Liver (tissue), 9 donors: ENCODE measurements around the gene PARD3B. TPM values are rescaled to one million over a fixed set of nuclear protein-coding genes. Genes with fewer than 3 reads are reported as not detected.

ENCODE experiments used
- DNase-seq: peaks from one replicate; pipeline ENCODE4 v3.0.0-alpha.2; 2017; ENCODE audit warnings: low spot score
- H3K27ac ChIP-seq, 2 donors: one replicate each; pipeline ENCODE4 v1.7.0; 2013; ENCODE audit warnings: inconsistent platforms in 2 of 2, low read length in 2 of 2, control low read depth in 1 of 2, low read depth in 1 of 2, mild to moderate bottlenecking in 1 of 2
- H3K27me3 ChIP-seq, 4 donors: one replicate each; pipeline versions ENCODE4 v1.6.1 to v1.7.0; 2013; ENCODE audit warnings: low read length in 3 of 4, inconsistent platforms in 1 of 4, mild to moderate bottlenecking in 1 of 4, moderate library complexity in 1 of 4; ENCODE audit not compliant: control insufficient read depth in 4 of 4, insufficient read depth in 4 of 4
- H3K36me3 ChIP-seq, 4 donors: one replicate each; pipeline versions ENCODE4 v1.6.1 to v1.7.0; 2013; ENCODE audit warnings: low read length in 3 of 4, mild to moderate bottlenecking in 3 of 4, low read depth in 1 of 4, moderate library complexity in 1 of 4; ENCODE audit not compliant: control insufficient read depth in 4 of 4, insufficient read depth in 3 of 4
- H3K4me1 ChIP-seq, 4 donors: one replicate each; pipeline versions ENCODE4 v1.6.1 to v1.7.0; 2013; ENCODE audit warnings: low read length in 3 of 4, mild to moderate bottlenecking in 3 of 4, moderate library complexity in 1 of 4; ENCODE audit not compliant: control insufficient read depth in 4 of 4, insufficient read depth in 4 of 4
- H3K4me3 ChIP-seq, 3 donors: one replicate each; pipeline versions ENCODE4 v1.6.1 to v1.7.0; 2013; ENCODE audit warnings: low read length in 3 of 3, control low read depth in 1 of 3, low read depth in 1 of 3, mild to moderate bottlenecking in 1 of 3
- H3K9ac ChIP-seq, 2 donors: one replicate each; pipeline ENCODE4 v1.7.0; 2013; ENCODE audit warnings: low read length in 2 of 2, mild to moderate bottlenecking in 2 of 2, moderate library complexity in 2 of 2, control low read depth in 1 of 2, low read depth in 1 of 2
- H3K9me3 ChIP-seq, 4 donors: one replicate each; pipeline versions ENCODE4 v1.6.1 to v1.7.0; 2013; ENCODE audit warnings: low read length in 3 of 4; ENCODE audit not compliant: control insufficient read depth in 4 of 4
- EGR1 ChIP-seq, 2 donors: IDR thresholded peaks; 2 replicates each; pipeline ENCODE4 v1.6.1; 2016 to 2018; ENCODE audit warnings: antibody characterized with exemption in 2 of 2, low read depth in 2 of 2
- FOXA1 ChIP-seq: IDR thresholded peaks from 2 replicates; pipeline ENCODE4 v1.6.1; 2016; ENCODE audit warnings: antibody characterized with exemption
- HNF4A ChIP-seq, 2 donors: conservative IDR thresholded peaks; 2 replicates each; pipeline ENCODE4 v1.6.1; 2016; ENCODE audit warnings: antibody characterized with exemption in 2 of 2, mild to moderate bottlenecking in 2 of 2
- HNF4G ChIP-seq: IDR thresholded peaks from 2 replicates; pipeline ENCODE4 v1.6.1; 2016; ENCODE audit warnings: antibody characterized with exemption
- JUND ChIP-seq, 2 donors: IDR thresholded peaks; 2 replicates each; pipeline ENCODE4 v1.6.1; 2016; ENCODE audit warnings: antibody characterized with exemption in 2 of 2
- NR2F2 ChIP-seq: IDR thresholded peaks from 2 replicates; pipeline ENCODE4 v1.6.1; 2016; ENCODE audit warnings: antibody characterized with exemption
- RAD21 ChIP-seq, 2 donors: IDR thresholded peaks; 2 replicates each; pipeline ENCODE4 v1.6.1; 2016; ENCODE audit warnings: antibody characterized with exemption in 2 of 2, mild to moderate bottlenecking in 2 of 2
- RXRA ChIP-seq, 2 donors: IDR thresholded peaks; 2 replicates each; pipeline ENCODE4 v1.6.1; 2017 to 2018; ENCODE audit warnings: antibody characterized with exemption in 2 of 2, mild to moderate bottlenecking in 1 of 2
- SP1 ChIP-seq: IDR thresholded peaks from 2 replicates; pipeline ENCODE4 v1.6.1; 2018; ENCODE audit warnings: antibody characterized with exemption, mild to moderate bottlenecking
- TAF1 ChIP-seq: conservative IDR thresholded peaks from 2 replicates; pipeline ENCODE4 v1.6.1; 2016; ENCODE audit warnings: antibody characterized with exemption, mild to moderate bottlenecking
- WGBS: extraction: QIAGEN DNeasy Blood & Tissue Kit; methylation state at CpG from one replicate; pipeline ENCODE4 v1.1.7; 2013; 5-methylcytosine and 5-hydroxymethylcytosine counted together
- polyA plus RNA-seq, 2 donors: library from polyadenylated mRNA; stranded (reverse) in 1 of 2; unstranded in 1 of 2; fragments of 200-250 nt in 1 of 2; fragments of >200 nt in 1 of 2; fragmentation: Nextera tagmentation in 1 of 2; extraction: Ambion mirVana in 1 of 2; gene quantifications; one replicate each; pipeline versions ENCODE4 v1.2.1 to v1.2.3, GENCODE V29; 2013 to 2015
- total RNA-seq, 2 donors: library from RNA; depleted of rRNA; stranded (reverse); fragments of >200 nt; gene quantifications; one replicate each; pipeline ENCODE4 v1.2.3, GENCODE V29; 2014
- TF ChIP-seq, protein P1 (sequence below): IDR thresholded peaks from 2 replicates; pipeline ENCODE4 v1.6.1; 2016; ENCODE audit warnings: antibody characterized with exemption
- TF ChIP-seq, protein P2 (sequence below): IDR thresholded peaks from 2 replicates; pipeline ENCODE4 v1.6.1; 2016; ENCODE audit warnings: antibody characterized with exemption
- TF ChIP-seq, protein P3 (sequence below): IDR thresholded peaks from 2 replicates; pipeline ENCODE4 v1.6.1; 2016; ENCODE audit warnings: antibody characterized with exemption, mild to moderate bottlenecking
- TF ChIP-seq, protein P4 (sequence below): fragments of 150-350 bp; IDR thresholded peaks from 2 replicates; pipeline ENCODE4 v1.5.1; 2017; ENCODE audit warnings: improper control_type of control experiment, low read depth, low read length; ENCODE audit not compliant: missing input control
- TF ChIP-seq, protein P5 (sequence below): IDR thresholded peaks from 2 replicates; pipeline ENCODE4 v1.6.1; 2016; ENCODE audit warnings: antibody characterized with exemption
- donor health status: healthy.
- donor health status: healthy.
- donor health status: healthy.
- donor health status: healthy.
- donor health status: healthy.

PARD3B gene
- total and polyA plus RNA-seq, 4 donors, result 1.1 to 10.3 (median 3.7) TPM

DNA sequence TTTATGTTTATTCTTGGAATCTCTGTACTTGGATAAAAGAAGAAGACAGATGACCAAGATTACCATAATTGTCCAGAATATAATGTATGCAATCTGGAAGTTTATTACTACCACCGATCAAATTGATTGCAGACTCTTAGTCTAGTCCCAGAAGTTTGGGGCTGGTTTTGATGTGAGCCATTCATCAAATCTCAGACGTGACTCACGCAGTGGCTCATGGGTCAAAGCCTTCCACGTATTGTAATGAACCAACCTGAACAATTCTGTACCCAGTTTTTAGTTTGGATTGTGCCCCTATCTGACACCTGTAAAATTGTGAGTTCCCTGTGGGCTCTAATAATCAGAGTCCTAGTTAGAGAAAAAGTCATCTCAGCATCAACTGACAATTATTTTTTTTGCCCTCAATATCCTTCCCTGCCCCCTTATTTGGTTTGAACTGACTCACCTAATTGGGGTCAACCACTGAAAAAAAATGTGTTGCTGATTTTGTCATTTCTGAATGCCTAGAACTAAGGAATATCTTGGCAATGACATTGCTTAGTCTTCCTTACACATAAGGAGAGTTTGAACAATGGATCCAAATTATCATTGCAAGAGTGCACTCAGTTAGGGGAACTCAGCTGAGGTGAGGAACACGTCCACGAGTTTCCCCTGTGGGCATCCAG, 917.5 kb downstream of the PARD3B start:
- 97% methylated on average over 6 of the region's 6 CpGs for WGBS

DNA sequence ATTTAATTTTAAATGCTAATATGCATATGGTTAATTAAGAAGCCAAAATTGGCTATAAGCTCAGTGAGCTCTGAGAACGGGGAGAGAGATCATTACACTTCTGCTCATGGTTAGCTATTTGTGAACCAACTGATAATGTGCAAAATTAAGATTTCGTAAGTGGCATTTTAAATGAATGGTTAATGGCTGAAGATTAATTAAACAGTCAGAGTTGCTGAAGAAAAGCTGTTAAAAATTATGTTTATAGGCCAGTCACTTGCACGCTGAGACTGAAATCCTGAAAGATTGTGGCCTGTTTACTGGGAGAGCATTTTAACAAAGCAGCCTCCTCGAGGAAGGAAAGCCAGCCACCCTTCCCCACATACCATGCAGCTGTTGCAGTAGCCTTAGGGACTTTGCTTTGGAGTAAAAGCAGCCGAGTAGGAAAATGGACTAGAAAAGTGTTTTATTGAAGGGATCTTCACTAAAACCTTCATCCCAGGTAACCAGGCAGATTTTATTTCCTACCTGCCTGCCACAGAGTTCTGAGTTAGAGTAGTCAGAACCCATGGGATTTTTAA, 918.3 kb downstream of the PARD3B start:
- Histone ChIP-seq H3K4me1 (no peaks in the 10 kb centered on the region), H3K9me3 (no peaks in the 10 kb centered on the region), H3K27me3 (no peaks in the 10 kb centered on the region), H3K36me3 (no peaks in the 10 kb centered on the region), H3K9ac (no peak overlapping the region), H3K4me3 (no peak overlapping the region), H3K27ac (no peak overlapping the region)
- WGBS, result 93% methylated on average over 5 of the region's 5 CpGs
- TF ChIP-seq FOXA1 (no peak), RAD21 (IDR thresholded peaks at IDR 0.05) (no peak)
- no peak for DNase-seq

More for the DNA sequence above, 917.5 kb downstream of the PARD3B start:
- Histone ChIP-seq H3K4me1 (no peaks in the 10 kb centered on the region), H3K36me3 (no peaks in the 10 kb centered on the region), H3K27me3 (no peaks in the 10 kb centered on the region), H3K9me3 (no peaks in the 10 kb centered on the region), H3K9ac (no peak overlapping the region), H3K27ac (no peak overlapping the region), H3K4me3 (no peak overlapping the region)
- no peak for TF ChIP-seq JUND (IDR thresholded peaks at IDR 0.05)
- no peak for TF ChIP-seq EGR1 (IDR thresholded peaks at IDR 0.05; ENCODE audit: low read depth in 2 of 2)
- TF ChIP-seq, protein P1, sequence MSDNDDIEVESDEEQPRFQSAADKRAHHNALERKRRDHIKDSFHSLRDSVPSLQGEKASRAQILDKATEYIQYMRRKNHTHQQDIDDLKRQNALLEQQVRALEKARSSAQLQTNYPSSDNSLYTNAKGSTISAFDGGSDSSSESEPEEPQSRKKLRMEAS, result no peak
- TF ChIP-seq TAF1, result no peak
- no peak for TF ChIP-seq NR2F2
- TF ChIP-seq SP1, result no peak
- no peak for DNase-seq

DNA sequence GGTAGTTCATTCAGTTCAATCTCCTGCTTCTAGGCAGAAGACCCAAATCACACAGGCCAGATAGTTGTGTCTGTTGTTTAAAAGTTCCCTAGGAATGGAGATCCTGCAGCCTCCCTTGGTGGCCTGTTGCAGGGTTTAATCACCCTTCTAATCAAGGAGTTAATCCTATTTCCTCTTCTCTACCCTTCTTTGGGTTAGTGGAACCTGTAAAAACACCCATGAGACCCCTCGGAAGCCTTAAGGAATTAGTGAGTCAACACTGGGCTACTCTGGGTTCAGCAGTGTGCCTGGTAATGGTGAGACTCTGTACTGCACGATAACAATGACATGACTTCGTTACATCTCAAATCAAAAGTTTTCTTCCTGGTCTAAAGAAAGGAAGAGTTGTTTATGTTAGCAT, 919.4 kb downstream of the PARD3B start:
- Histone ChIP-seq H3K9ac (no peak overlapping the region), H3K4me3 (no peak overlapping the region), H3K27me3 (no peaks in the 10 kb centered on the region), H3K9me3 (no peaks in the 10 kb centered on the region), H3K36me3 (no peaks in the 10 kb centered on the region), H3K27ac (no peak overlapping the region), H3K4me1 (no peaks in the 10 kb centered on the region)
- 91% methylated on average over 3 of the region's 3 CpGs for WGBS
- TF ChIP-seq RXRA (IDR thresholded peaks at IDR 0.05) (no peak), NR2F2 (no peak), JUND (IDR thresholded peaks at IDR 0.05) (no peak), HNF4A (conservative IDR thresholded peaks at IDR 0.05) (no peak), RAD21 (IDR thresholded peaks at IDR 0.05) (no peak), TAF1 (no peak), SP1 (no peak), FOXA1 (no peak), EGR1 (IDR thresholded peaks at IDR 0.05; ENCODE audit: low read depth in 2 of 2) (no peak), HNF4G (no peak)
- TF ChIP-seq, protein P2, sequence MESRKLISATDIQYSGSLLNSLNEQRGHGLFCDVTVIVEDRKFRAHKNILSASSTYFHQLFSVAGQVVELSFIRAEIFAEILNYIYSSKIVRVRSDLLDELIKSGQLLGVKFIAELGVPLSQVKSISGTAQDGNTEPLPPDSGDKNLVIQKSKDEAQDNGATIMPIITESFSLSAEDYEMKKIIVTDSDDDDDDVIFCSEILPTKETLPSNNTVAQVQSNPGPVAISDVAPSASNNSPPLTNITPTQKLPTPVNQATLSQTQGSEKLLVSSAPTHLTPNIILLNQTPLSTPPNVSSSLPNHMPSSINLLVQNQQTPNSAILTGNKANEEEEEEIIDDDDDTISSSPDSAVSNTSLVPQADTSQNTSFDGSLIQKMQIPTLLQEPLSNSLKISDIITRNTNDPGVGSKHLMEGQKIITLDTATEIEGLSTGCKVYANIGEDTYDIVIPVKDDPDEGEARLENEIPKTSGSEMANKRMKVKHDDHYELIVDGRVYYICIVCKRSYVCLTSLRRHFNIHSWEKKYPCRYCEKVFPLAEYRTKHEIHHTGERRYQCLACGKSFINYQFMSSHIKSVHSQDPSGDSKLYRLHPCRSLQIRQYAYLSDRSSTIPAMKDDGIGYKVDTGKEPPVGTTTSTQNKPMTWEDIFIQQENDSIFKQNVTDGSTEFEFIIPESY, result no peak
- TF ChIP-seq, protein P3, sequence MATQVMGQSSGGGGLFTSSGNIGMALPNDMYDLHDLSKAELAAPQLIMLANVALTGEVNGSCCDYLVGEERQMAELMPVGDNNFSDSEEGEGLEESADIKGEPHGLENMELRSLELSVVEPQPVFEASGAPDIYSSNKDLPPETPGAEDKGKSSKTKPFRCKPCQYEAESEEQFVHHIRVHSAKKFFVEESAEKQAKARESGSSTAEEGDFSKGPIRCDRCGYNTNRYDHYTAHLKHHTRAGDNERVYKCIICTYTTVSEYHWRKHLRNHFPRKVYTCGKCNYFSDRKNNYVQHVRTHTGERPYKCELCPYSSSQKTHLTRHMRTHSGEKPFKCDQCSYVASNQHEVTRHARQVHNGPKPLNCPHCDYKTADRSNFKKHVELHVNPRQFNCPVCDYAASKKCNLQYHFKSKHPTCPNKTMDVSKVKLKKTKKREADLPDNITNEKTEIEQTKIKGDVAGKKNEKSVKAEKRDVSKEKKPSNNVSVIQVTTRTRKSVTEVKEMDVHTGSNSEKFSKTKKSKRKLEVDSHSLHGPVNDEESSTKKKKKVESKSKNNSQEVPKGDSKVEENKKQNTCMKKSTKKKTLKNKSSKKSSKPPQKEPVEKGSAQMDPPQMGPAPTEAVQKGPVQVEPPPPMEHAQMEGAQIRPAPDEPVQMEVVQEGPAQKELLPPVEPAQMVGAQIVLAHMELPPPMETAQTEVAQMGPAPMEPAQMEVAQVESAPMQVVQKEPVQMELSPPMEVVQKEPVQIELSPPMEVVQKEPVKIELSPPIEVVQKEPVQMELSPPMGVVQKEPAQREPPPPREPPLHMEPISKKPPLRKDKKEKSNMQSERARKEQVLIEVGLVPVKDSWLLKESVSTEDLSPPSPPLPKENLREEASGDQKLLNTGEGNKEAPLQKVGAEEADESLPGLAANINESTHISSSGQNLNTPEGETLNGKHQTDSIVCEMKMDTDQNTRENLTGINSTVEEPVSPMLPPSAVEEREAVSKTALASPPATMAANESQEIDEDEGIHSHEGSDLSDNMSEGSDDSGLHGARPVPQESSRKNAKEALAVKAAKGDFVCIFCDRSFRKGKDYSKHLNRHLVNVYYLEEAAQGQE, result no peak
- TF ChIP-seq, protein P4, sequence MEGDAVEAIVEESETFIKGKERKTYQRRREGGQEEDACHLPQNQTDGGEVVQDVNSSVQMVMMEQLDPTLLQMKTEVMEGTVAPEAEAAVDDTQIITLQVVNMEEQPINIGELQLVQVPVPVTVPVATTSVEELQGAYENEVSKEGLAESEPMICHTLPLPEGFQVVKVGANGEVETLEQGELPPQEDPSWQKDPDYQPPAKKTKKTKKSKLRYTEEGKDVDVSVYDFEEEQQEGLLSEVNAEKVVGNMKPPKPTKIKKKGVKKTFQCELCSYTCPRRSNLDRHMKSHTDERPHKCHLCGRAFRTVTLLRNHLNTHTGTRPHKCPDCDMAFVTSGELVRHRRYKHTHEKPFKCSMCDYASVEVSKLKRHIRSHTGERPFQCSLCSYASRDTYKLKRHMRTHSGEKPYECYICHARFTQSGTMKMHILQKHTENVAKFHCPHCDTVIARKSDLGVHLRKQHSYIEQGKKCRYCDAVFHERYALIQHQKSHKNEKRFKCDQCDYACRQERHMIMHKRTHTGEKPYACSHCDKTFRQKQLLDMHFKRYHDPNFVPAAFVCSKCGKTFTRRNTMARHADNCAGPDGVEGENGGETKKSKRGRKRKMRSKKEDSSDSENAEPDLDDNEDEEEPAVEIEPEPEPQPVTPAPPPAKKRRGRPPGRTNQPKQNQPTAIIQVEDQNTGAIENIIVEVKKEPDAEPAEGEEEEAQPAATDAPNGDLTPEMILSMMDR, result no peak
- TF ChIP-seq, protein P5, sequence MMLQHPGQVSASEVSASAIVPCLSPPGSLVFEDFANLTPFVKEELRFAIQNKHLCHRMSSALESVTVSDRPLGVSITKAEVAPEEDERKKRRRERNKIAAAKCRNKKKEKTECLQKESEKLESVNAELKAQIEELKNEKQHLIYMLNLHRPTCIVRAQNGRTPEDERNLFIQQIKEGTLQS, result no peak
- no peak for DNase-seq
